T-helper 1 cell treated with Interleukin-12 subunit alpha and Interleukin-12 subunit beta and Interleukin-4 antibody, amounts not matched to agents 30 ng/mL and 1 ng/mL, for 36 hours (primary cell): ENCODE results near the gene SMAD3. TPM values are rescaled to one million over a fixed set of nuclear protein-coding genes. Genes with fewer than 3 reads are reported as not detected.
"Not testable (repeated sequence)": the region's sequence is repeated elsewhere in the genome, so short reads cannot be mapped to it uniquely, and the experiment has no call there.

Source experiments
- intact Hi-C: fragments of 100-400 bp; cut with micrococcal nuclease; formaldehyde crosslinking; loops from one replicate; pipeline ENCODE4 v1.15.1; 2024
- total RNA-seq: library from RNA; stranded (reverse); gene quantifications from 2 replicates; pipeline ENCODE4 v1.2.3, GENCODE V29; 2022

The SMAD3 gene
- total RNA-seq, 1 donor from 2014 or later = 181 TPM

DNA sequence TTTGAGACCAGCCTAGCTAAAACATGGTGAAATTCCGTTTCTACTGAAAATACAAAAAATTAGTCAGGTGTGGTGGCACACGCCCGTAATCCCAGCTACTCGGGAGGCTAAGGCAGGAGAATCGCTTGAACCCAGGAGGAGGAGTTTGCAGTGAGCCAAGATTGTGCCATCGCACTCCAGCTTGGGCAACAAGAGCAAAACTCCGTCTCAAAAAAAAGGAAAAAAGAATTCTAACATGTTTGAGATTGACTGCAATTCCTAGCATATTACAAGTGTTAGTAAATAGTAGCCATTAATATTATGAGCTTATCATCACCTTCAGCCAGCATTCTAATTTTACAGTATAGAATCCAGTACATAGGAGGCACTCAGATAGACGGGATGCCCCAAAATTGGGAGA, 57.9 kb downstream of the SMAD3 start:
- intact Hi-C loops = not testable (repeated sequence)

DNA sequence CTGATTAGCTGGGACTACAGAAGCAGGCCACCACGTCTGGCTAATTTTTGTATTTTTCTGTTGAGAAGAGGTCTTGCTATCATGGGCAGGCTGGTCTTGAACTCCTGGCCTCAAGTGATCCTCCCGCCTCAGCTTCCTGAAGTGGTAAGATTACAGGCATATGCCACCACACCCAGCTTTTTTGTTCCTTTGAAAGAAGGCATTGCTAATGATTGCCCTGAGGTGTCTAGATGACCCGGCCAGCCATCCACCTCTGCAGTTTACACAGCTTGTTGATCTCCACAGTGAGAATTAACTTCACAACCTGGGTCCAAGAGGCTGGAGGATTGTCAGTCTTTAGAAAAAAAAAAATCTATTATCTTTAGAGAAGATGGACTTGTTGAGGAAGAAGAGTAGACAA, 58.7 kb downstream of the SMAD3 start:
- intact Hi-C loops = no loop called here

- intact Hi-C loops = no loop called here
Measured at GRCh38 chr15:67124911-67125588, 59.6 kb downstream of the SMAD3 start.

- intact Hi-C loops = no loop called here
Measured at GRCh38 chr15:67125589-67126502, 60.4 kb downstream of the SMAD3 start.

- intact Hi-C loops = no loop called here
Measured at GRCh38 chr15:67126551-67127330, 61.3 kb downstream of the SMAD3 start.

- intact Hi-C loops = no loop called here
Measured at GRCh38 chr15:67127331-67127664, 61.9 kb downstream of the SMAD3 start.

DNA sequence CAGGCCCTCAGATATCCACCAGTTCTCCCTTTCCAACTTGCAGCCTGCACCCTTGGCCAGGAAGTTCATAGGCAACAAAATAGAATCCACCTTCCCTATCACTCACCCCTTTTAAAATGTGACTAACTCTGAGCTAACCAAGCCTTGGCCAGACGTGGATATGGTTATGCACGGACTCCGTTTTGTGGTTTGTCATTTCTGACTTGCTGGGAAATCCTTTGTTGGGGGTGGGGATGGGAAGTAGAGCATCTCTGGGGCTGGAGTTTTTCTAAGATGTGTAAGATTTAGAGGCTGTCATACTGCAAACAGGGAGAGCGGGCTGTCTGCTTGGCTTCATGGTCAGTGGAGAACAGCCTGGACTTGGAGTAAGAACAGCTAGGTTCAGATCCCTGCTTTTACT, 62.6 kb downstream of the SMAD3 start:
- intact Hi-C loops = no loop called here

- intact Hi-C loops = loop anchor here (1.0 to 10.0 kb wide), 5 partner anchors 9 to 425 kb away; partner anchors contain the start of gene SMAD6
Measured at GRCh38 chr15:67130166-67130565, 64.8 kb downstream of the SMAD3 start.

DNA sequence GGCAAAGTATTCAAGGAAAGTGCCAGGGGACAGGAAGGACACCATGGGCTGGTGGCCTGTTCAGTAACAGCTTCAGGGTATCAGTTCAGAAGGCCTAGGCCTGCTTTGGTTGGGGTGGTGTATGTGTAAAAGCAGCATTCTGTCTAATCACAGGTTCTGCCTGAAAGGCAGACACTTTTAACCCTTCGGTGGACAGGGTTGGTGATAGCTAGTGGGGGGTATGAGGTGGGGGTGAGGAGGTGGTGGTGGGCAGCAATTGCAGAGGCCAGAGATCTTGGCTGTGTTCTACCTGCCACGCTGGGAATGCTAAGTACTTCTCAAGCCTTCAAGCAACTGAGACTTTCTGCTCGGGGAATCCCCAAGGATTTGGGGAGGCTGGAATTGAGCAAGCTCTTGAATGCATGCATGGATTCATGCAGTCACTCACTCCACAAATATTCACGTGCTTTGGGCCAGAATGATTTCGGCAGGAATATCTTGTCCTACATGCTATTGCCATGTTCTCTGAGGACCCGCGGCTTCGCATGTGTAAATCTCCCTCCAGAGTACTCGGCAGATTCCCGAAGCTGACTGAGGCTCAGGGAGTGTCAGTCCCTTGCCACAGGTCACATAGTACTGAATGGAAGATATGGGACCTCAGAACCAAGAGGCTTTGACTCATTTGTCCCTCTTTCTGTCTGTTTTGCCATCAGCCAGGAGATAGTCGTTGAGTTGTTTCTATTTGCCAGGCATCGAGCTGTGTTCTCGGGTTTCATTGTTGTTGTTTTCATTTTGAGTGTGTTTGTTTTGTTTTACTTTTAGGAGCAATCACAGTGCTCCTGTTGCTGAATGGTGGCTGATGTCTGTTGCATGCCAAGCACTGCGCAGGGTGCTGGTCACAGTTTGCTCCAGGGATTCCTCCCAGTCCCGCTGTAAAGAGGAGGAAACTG, 65.5 kb downstream of the SMAD3 start:
- intact Hi-C loops = loop anchor here (1.0 to 10.0 kb wide), 5 partner anchors 10 to 426 kb away; partner anchors contain the start of gene SMAD6

DNA sequence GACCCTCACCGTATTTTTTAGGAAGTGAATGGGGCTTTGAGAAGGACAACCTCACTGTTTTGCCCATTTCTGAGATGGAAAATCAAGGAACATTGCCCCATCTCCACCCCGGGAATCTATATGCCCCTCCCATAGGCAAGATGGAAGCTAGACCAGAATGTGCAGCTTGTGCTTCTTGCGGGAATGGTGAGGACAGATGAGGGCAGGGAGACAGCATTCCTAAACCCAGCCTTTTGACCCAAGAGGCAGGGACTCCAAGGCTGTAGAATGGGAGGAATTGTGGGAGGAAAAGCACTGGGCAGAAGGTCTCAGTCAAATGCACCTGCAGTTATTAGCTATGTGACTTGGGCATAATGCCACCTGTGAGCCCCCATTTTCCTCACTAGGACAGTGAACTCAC, 66.9 kb downstream of the SMAD3 start:
- intact Hi-C loops = loop anchor here (5.0 to 10.0 kb wide), 4 partner anchors 45 to 427 kb away; partner anchors contain the start of gene SMAD6

- intact Hi-C loops = loop anchor here (5.0 to 10.0 kb wide), 4 partner anchors 44 to 428 kb away; partner anchors contain the start of gene SMAD6
Measured at GRCh38 chr15:67133026-67133425, 67.6 kb downstream of the SMAD3 start.

- intact Hi-C loops = loop anchor here (1.0 to 10.0 kb wide), 10 partner anchors 11 to 429 kb away; partner anchors contain the start of gene SMAD6
Measured at GRCh38 chr15:67133738-67134066, 68.3 kb downstream of the SMAD3 start.

DNA sequence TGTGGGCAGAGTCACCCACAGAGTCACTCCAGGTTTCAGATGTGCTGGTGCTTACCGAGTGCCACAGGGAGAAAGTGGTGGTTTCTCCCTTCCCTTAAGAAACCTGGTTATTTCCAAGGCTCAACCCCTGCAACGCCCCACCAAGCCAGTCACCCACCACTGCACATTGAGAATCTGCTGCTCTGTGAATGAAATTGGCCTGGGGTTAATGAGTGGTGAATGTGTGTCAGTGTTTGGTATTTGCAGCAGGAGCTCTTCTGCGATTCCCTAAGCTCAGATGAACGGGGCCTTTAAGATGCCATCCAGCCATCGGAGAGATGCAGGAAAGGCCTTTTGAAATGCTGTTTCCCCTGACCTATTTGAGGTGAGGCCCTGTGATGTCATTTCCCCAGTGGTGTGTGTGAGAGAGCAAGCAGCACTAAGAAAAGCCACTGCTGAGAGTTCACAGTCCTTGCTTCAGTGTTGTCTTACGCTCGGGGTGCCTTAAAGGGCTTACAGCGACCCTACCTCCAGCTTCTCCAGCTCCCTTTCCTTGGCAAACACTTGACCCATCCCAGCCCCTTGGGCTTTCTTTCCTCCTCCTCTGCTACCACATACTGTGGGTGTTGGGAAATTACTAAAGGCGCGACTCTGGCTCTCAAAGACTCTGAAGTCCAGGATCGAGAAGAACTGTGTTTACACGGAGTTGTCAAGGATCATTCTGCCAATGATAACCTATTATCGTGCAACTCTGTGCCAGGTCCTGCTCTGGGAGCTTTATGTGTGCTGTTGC, 68.9 kb downstream of the SMAD3 start:
- intact Hi-C loops = loop anchor here (1.0 to 10.0 kb wide), 10 partner anchors 10 to 429 kb away; partner anchors contain the start of gene SMAD6

DNA sequence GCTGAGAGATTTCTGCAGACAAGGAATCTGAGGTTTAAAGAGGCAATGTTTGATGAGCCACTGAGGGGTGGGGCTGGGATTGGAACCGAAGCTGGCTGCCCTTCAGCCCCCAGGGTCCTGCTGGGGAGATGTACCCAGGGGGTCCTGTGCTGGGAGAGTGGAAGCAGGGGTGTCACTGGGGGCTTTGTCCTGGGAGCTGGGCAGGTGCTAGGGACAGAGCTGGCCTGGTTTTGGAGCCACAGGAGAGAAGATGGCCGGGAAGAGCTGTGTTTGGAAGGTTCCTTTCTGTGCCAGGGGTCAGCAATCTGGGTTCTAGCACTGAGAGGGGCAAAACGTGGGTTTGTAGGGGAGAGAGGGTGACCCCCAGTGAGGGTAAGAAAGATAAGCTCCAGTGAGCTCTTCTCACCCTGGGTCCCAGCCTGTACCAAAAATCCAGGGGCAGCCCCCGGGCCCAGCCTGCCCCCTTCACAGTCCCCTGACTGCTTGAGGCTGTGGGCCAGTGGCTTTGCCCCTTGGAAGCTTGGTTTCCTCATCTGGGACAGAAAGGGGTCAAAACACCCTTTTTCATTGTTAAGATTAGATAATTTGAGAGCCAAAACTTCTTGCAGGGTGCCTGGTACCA, 69.6 kb downstream of the SMAD3 start:
- intact Hi-C loops = loop anchor here (1.0 to 10.0 kb wide), 10 partner anchors 9 to 430 kb away; partner anchors contain the start of gene SMAD6

DNA sequence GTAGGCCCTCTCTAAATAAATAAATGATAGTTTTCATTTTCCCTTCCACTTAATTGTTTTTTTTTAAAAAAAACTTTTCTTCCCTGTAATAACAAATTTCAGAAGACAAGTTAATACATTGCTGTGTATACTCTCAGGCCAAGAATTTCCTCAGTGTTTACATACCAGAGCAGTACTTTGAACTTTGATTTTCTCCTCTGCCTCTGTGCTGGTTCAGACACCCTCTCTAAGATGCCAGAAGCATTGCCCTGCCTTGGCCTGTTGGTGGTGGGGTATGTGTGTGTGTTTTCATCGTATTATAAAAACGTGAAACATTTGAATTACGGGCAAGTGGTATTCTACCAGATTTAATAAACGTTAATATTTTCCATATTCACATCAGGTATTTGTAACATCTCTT, 70.1 kb downstream of the SMAD3 start:
- intact Hi-C loops = loop anchor here (2.0 to 10.0 kb wide), 2 partner anchors 15 to 431 kb away; partner anchors contain the start of gene SMAD6

DNA sequence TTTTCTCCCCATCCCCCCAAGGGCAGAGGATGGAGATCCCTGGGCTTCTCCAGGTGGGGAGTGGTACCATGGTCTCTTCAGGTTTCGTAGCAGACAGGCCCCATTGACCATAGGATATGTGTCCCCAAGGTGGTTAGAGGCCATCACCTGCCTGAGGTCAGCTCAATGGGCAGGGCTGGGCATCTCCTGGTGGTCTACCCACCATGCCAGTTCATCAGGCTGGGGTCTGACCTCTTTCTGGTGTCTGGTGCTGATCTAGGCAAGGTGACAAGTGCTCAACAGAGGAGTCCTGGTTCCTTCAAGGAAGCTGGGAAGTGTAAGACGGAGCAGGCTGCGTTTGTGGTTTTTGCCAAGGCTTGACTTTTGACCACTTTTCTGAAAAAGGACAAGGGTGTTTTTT, 71.4 kb downstream of the SMAD3 start:
- intact Hi-C loops = loop anchor here (10.0 kb wide), 1 partner anchor 432 kb away; the partner anchor contains the start of gene SMAD6

DNA sequence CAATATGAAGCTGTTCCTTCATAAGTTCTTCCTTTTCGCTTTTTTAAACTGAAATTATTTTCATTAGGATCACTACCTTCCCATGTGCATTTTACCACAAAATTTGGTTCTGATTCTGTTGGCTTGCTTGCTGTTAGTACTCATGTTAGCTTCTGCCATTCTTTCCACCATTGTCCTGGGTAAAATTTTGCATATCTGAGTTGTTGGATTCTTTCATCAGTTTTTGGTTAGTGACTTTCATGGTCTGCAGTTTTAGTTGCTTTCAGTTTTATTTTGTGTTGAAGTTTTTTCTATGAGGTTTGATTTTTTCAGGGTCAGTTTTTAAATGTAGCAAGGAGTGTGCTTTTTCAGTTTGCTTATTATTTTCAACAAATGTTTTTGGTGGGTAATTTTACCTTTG, 71.9 kb downstream of the SMAD3 start:
- intact Hi-C loops = loop anchor here (10.0 kb wide), 1 partner anchor 433 kb away; the partner anchor contains the start of gene SMAD6

DNA sequence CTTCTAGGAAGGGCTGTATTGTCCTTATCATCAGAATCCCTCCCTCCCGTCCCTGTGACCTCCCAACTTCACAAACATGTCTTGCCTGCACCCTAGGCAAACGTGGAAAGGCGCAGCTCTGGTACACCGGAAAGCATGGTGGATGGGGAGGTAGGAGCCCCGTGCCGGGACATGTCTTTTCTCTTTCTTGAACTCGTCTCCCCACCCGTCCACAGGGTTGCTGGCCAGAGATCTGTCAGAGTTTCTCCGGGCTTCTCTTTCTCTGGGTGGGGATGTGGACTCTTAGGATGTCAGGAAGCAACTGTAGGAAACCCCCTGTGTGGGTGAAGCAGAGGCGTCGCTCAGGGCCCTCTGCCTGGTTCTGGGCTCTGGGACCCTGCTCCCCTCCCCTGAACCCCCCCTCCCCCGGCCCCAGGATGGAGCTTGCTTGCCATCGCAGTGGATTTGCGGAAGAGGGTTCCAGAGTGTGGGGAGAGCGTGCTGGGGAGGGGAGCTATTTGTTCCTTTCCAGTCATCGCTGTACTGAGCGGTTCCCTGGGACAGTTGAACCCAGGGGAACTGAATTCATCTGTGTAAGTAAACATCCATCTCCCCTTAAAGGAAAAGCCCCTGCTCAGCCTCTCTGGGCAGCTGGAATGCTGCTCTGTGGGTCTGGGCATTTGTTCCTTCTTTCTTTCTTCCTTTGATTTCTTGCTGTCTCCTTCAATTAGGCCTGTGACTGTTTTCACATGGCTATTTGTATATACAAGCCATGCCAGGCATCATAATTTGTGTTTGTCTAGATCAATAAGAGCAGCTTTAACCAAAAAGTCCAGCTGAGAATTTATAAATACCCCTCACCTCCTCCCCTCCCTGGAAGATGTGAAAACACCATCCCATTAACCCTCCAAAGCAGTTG, 72.8 kb downstream of the SMAD3 start:
- intact Hi-C loops = loop anchor here (10.0 kb wide), 1 partner anchor 433 kb away; the partner anchor contains the start of gene SMAD6
